ENCODE data around the gene SLC16A12. TPM values are rescaled to one million over a fixed set of nuclear protein-coding genes. Genes with fewer than 3 reads are reported as not detected.

SLC16A12 gene
- under 1 TPM; 0.51 to 0.57 TPM for total RNA-seq
- long read RNA-seq, donor 1: 0 reads
- long read RNA-seq, donor 2: 0 reads

GRCh38 chr10:89535171-89536012, at the start of gene SLC16A12:
Gene SLC16A12 (minus strand): TSS chr10:89535594. CDS start chr10:89462578, 73,016 bp downstream.
- intact Hi-C loops (cut with DNase I): no loop called here
- no peak for DNase-seq (ENCODE audit: low spot score)

- intact Hi-C loops (cut with DNase I): no loop called here
- DNase-seq (ENCODE audit: low spot score): no peak
Measured at GRCh38 chr10:89582022-89582421, 46.6 kb upstream of the SLC16A12 start.

- intact Hi-C loops (cut with DNase I): no loop called here
- DNase-seq (ENCODE audit: low spot score): no peak
Measured at GRCh38 chr10:89580243-89580642, 44.8 kb upstream of the SLC16A12 start.

GRCh38 chr10:89576696-89577095, 41.3 kb upstream of the SLC16A12 start:
- DNase-seq (ENCODE audit: low spot score): no peak
- intact Hi-C loops (cut with DNase I): loop anchor here in 1 of 2 donors (5.0 kb wide), 1 partner anchor 306 kb away; no protein-coding TSS in a partner anchor

- DNase-seq (ENCODE audit: low spot score): no peak
- intact Hi-C loops (cut with DNase I): loop anchor here in 1 of 2 donors (5.0 kb wide), 1 partner anchor 306 kb away; no protein-coding TSS in a partner anchor
Measured at GRCh38 chr10:89576022-89576421, 40.6 kb upstream of the SLC16A12 start.

- intact Hi-C loops (cut with DNase I): loop anchor here in 1 of 2 donors (5.0 kb wide), 1 partner anchor 307 kb away; no protein-coding TSS in a partner anchor
- no peak for DNase-seq (ENCODE audit: low spot score)
Measured at GRCh38 chr10:89575031-89575430, 39.6 kb upstream of the SLC16A12 start.

GRCh38 chr10:89574368-89574767, 39.0 kb upstream of the SLC16A12 start:
- intact Hi-C loops (cut with DNase I): no loop called here

GRCh38 chr10:89567576-89568245, 32.3 kb upstream of the SLC16A12 start:
- intact Hi-C loops (cut with DNase I): loop anchor here in 1 of 2 donors (5.0 kb wide), 1 partner anchor 95 kb away; no protein-coding TSS in a partner anchor
- no peak for DNase-seq (ENCODE audit: low spot score)

More at GRCh38 chr10:89574368-89574767, 39.0 kb upstream of the SLC16A12 start:
- no peak for DNase-seq (ENCODE audit: low spot score)

- intact Hi-C loops (cut with DNase I): loop anchor here in 1 of 2 donors (5.0 kb wide), 1 partner anchor 95 kb away; no protein-coding TSS in a partner anchor
- no peak for DNase-seq (ENCODE audit: low spot score)
Measured at GRCh38 chr10:89566992-89567391, 31.6 kb upstream of the SLC16A12 start.

- no peak for DNase-seq (ENCODE audit: low spot score)
- intact Hi-C loops (cut with DNase I): loop anchor here in 1 of 2 donors (5.0 kb wide), 1 partner anchor 94 kb away; no protein-coding TSS in a partner anchor
Measured at GRCh38 chr10:89566095-89566950, 30.9 kb upstream of the SLC16A12 start.

- DNase-seq (ENCODE audit: low spot score): no peak
- intact Hi-C loops (cut with DNase I): loop anchor here (2.0 to 5.0 kb wide), 2 partner anchors 93 to 138 kb away; no protein-coding TSS in a partner anchor
Measured at GRCh38 chr10:89565180-89565579, 29.8 kb upstream of the SLC16A12 start.

- DNase-seq (ENCODE audit: low spot score): no peak
- intact Hi-C loops (cut with DNase I): loop anchor here (2.0 to 5.0 kb wide), 2 partner anchors 137 kb away; no protein-coding TSS in a partner anchor
Measured at GRCh38 chr10:89563861-89564478, 28.6 kb upstream of the SLC16A12 start.

GRCh38 chr10:89563311-89563710, 27.9 kb upstream of the SLC16A12 start:
- no peak for DNase-seq (ENCODE audit: low spot score)
- intact Hi-C loops (cut with DNase I): loop anchor here in 1 of 2 donors (5.0 kb wide), 1 partner anchor 136 kb away; no protein-coding TSS in a partner anchor

- intact Hi-C loops (cut with DNase I): no loop called here
- no peak for DNase-seq (ENCODE audit: low spot score)
Measured at GRCh38 chr10:89556600-89556999, 21.2 kb upstream of the SLC16A12 start.

GRCh38 chr10:89555688-89556445, 20.5 kb upstream of the SLC16A12 start:
- DNase-seq (ENCODE audit: low spot score): no peak
- intact Hi-C loops (cut with DNase I): no loop called here

- no peak for DNase-seq (ENCODE audit: low spot score)
- intact Hi-C loops (cut with DNase I): no loop called here
Measured at GRCh38 chr10:89554433-89554832, 19.0 kb upstream of the SLC16A12 start.

- intact Hi-C loops (cut with DNase I): no loop called here
- DNase-seq (ENCODE audit: low spot score): no peak
Measured at GRCh38 chr10:89553064-89553734, 17.8 kb upstream of the SLC16A12 start.
